Germinal center (tissue), 1 donor: ENCODE results near the gene AMZ1.
"Not testable (repeated sequence)": the region's sequence is repeated elsewhere in the genome, so short reads cannot be mapped to it uniquely, and the experiment has no call there.

Experiments
- DNase-seq: peaks from one replicate; pipeline ENCODE4 v3.0.0; 2012; ENCODE audit warnings: mixed read lengths, low spot score

AMZ1 gene

DNA sequence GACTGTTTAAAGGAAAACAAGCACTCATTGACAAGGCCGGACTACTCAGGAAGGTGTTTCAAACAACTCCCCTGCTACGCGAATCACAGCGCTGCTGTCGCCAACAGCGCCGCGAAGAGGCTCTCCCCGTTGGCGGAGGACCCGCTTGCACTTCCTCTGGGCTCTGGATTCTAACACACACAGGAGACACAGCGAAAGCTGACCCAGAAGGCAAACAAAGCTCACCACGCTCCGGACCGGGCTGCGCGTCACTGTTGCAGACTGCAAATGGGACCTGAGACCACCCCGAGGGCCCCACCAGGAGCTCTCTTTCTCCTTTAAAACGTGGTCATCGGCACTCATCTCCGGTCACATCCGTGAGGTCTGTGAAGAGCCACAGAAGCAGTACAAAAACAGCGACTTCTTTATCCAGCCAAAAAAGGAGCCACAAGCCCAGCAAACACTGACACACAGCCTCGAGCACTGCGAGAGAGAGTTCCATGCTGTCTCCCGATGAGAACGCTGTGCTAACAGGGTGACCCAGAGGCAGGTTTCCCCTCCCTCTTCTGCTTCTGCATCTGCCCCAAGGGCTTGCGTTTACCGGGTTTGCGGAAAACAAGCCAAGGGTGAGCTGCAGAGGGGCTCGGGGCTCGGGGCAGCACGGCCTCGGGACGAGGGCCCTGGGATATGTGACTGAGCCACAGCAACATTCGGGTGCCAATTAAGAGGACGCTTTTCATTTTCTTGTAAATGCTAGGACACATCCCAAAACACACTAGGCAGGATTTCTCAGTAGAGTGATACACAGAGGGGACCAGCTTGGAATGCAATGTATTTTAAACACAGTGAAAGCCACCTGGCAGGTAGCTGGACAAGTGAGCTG is 41.3 kb downstream of the AMZ1 start:
- no peak for DNase-seq

DNA sequence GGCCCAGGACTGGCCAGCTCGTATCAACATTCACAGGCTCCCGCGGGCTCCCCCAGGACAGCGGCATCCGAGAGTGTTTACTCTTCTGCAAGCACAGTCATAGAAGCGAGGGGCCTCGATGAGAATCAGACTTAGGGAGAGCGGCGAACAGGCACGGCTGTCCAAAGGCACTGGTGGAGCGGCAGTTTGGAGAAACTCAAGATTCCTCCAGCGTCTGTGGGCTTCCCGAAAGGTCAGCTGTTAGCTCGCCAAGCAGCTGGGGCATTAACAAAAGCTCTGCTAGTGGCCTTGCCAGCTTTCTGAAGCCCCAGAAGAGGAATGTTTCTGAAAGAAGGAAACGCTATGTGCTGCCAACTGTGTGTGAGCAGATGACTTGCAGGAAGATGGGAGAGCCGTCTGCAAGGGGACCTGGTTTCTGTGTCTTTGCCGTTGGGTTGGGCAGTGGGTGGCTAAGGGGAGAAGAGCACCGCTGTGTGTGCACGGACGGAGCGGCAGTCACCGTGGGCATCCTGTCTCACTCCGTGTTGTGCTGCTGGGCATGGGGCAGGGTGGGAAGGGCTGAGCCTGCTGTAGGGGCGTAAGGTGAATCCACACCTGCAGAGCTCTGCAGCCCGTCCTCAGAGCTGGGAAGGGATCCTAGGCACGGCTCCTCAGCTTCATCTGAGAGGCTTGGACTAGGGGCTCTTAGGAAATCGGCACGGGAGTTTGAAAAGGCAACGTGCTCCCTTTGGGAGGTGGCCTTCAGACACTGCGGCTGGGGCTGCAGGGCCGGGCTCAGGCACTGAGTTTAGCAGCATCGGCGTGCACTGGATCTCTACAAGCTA is 42.1 kb downstream of the AMZ1 start:
- no peak for DNase-seq

DNA sequence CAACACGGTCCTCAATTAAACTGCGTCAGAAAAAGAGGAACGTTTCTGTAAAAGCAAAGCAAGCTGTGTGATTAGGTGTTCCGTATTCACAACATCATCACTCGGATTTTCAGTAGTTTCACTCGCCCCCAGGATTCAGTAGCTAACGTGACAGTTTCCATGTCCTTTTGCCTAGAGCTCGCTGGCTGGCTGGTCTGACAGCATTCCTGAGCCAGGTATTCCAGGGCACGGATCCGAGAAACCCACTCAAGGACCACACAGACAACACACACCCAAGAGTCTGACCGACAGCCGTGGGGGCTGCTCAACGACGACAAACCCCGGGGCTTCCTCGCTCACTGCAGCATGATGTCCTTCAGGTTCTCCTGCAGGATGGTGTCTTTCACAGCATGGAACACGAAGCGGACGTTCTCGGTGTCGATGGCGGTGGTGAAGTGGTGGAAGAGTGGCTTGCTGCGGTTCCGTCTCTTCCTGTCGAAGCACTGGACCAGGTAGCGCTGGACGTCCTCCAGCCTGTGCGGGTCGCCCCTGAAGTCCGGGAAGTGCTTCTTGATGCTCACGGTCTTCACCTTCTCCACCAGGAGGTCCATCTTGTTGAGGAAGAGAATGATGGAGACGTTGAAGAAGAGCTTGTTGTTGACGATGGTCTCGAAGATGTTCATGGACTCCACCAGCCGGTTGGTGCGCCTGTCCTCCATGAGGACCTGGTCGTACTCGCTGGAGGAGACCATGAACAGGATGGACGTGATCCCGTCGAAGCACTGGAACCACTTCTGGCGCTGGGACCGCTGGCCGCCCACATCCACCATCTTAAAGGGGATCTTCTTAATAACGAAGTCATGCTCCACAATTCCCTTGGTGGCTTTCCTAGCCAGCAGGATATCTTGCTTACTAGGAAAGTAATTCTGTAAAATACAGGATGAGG is 43.1 kb downstream of the AMZ1 start:
- no peak for DNase-seq

DNA sequence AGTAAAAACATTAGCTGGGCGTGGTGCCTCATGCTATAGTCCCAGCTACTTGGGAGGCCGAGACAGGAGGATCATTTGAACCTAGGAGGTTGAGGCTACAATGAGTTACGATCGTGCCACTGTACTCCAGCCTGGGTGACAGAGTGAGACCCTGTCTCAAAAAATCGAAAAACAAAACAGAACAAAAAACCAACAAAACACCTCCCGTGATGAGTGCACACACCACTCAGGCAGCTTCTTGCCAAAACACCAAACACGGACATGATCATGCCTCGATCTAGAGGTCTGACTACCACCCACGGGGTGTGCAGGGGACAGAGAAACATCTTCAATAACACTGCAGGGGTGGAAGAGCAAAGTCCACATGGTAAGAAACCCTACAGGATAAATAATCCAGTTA is 44.4 kb downstream of the AMZ1 start:
- DNase-seq: no peak

DNA sequence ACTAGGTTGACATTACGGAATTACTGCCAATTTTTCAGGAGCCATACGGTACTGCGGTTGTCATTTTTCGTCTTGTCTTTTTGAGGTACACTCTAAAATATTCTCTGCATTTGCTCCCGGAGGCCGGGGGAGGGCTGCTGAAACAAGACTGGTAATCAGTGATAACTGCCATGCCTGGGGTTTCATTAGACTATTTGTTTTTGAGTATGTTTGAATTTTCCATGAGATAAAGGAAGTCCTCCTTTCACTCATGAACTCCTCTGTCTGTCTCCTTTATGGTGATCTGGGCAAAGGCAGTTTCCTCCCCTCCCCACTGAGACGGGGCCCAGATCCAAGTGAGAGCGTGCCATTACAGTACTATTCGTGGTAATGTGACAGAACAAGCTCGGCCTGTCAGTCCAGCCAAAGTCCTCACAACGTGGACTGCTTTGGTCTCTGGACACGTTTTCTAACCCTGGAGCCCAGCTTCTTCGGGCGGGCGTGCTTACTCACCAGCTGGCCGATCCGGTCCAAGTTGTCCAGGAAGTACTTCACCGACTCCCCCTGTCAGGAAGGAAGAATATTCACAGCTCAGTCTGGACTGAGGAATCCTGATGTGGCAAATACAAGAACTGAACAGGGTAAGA is 45.1 kb downstream of the AMZ1 start:
- no peak for DNase-seq

DNA sequence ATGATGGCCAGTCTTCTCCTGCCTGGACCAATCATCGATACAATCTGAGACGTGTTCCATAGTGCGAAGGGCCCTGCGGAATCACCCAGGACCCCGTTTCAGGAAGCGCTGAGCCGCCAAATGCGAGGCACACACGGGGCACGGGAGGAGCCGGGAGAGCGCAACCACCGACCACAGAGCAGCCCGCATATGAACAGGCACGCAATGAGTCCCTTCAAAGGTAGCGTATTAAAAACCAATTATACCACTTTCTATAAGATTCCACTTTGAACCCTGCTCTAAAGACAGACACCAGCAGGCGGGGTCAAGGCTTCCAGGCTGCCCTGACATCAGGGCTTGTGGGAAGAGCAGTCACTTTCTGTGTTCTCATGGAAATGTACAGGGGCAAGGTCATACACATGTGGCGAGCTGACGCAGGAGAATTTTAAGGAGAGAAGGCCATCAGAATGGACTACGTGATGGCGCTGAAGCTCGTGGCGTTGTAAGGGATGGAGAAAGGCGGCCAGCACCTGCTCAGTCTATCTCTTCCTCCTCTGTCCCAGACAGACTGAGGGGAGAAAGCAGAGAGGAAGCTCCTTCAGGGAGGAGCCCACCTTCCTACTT is 46.2 kb downstream of the AMZ1 start:
- DNase-seq: no peak

DNA sequence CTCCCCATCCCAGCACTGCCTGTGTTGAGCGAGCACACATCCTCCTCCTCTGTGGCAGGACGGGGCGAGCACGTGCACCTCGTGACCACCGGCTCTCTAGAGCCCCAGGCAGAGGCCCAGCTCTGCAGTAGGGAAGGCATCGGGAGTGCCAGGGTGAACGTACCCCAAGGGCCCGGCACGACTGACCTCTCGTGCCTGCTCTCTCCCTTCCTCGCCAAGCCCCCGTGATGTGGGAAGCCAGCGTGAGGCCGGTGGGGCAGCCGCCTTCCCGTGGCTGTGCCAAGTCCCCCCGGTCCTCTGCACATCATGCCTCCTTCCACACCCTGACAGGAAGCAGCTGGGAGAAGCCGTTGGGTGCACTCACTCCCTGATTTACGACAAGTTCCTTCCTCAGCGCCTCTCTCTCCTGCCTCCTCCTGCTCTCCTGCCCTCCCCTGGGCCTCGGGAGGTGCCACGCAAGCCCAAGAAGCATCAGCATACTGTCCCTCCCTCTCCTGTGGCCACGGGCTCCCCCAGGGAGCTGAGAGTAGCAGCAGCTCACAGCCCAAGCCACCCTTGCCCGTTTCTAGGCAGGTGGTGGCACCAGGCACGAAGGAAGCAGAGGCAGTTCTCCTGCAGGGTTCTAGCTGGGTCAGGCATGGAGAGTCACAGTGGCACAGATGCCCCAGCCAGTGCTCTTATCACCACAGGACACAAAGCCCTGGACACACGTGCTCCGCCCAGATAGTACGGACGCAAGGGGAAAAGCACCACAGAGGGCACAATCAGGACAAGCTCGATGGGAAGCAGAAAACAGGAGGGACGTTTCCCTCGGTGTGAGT is 47.0 kb downstream of the AMZ1 start:
- DNase-seq: no peak

- no peak for DNase-seq
These were observed 47.7 kb downstream of the AMZ1 start for GRCh38 chr7:2735744-2736143.

DNA sequence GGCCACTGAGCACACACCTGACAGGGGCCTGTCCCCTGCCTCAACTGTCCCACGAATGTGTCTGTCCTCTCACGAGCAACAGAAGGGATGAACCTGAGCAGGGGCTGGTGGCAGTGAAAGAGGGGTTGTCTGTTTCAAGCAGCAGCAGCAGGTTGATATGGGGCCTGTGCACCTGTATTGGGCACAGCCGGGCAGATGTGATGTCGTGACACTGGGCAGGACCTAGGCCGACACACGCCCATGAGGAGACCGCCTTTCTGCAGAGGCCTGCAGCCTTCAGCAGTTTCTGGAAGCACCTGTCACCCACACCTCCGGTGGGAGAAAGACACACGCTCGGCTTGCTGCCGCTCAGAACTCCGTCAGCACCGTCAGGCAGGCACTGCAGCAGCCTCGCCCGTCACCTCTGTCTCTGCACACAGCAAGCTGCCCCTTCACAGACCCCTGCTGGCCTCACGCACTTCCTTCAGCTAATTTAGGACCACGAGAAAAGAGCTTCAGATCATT is 48.5 kb downstream of the AMZ1 start:
- DNase-seq: no peak

DNA sequence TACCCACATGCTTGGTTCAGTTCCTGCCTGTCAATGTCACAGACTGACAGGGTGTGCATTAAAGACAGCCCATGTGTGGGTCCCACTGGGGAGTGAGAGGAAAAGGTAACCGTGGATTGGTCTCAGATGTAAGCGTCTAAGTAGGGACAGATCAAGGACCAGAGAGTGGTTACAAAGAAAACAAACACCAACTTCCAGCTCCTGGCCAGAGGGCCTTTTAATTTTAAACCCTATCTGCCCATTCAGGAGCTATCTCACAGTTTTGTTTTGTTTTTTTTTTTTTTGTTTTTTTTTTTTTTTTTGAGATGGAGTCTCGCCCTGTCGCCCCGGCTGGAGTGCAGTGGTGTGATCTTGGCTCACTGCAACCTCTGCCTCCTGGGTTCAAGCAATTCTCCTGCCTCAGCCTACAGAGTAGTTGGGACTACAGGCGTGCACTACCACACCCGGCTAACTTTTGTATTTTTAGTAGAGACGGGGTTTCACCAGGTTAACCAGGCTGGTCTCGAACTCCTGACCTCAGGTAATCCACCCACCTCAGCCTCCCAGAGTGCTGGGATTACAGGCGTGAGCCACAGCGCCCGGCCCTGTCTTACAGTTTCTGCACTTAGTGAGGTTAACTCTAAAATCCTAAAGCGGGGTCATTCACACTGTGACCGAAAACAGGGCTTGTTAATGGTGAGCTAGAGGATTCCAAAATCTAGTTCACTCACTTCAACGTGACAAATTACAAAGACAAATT is 49.2 kb downstream of the AMZ1 start:
- DNase-seq: not testable (repeated sequence)

- no peak for DNase-seq
These were observed 50.0 kb downstream of the AMZ1 start for GRCh38 chr7:2737771-2738540.

- no peak for DNase-seq
These were observed 51.0 kb downstream of the AMZ1 start for GRCh38 chr7:2738766-2739549.

DNA sequence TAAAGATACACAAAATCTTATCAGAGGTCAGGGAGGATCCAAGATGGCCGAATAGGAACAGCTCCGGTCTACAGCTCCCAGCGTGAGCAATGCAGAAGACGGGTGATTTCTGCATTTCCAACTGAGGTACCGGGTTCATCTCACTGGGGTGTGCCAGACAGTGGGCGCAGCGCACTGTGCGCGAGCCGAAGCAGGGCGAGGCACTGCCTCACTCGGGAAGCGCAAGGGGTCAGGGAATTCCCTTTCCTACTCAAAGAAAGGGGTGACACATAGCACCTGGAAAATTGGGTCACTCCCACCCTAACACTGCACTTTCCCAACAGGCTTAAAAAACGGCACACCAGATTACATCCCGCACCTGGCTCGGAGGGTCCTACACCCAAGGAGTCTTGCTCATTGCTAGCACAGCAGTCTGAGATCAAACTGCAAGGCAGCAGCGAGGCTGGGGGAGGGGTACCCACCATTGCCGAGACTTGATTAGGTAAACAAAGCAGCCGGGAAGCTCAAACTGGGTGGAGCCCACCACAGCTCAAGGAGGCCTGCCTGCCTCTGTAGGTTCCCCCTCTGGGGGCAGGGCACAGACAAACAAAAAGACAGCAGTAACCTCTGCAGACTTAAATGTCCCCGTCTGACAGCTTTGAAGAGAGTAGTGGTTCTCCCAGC is 55.7 kb downstream of the AMZ1 start:
- DNase-seq: not testable (repeated sequence)

- DNase-seq: not testable (repeated sequence)
These were observed 60.7 kb downstream of the AMZ1 start for GRCh38 chr7:2748684-2749083.

GRCh38 chr7:2750004-2750407 is 62.0 kb downstream of the AMZ1 start:
- no peak for DNase-seq

DNA sequence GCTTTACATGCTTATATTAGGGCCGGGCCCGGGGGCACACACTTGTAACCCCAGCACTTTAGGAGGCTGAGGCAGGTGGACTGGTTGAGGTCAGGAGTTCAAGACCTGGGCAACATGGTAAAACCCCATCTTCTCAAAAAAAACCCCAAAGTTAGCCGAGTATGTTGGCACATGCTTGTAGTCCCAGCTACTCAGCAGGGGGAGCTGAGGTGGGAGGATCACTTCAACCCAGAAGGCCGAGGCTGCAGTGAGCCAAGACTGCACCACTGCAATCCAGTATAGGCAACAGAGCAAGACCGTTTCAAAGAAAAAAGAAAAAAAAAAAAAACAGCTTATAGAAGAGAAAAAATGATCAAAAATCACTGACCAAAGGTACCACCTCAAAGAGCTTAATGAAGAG is 63.1 kb downstream of the AMZ1 start:
- DNase-seq: no peak

DNA sequence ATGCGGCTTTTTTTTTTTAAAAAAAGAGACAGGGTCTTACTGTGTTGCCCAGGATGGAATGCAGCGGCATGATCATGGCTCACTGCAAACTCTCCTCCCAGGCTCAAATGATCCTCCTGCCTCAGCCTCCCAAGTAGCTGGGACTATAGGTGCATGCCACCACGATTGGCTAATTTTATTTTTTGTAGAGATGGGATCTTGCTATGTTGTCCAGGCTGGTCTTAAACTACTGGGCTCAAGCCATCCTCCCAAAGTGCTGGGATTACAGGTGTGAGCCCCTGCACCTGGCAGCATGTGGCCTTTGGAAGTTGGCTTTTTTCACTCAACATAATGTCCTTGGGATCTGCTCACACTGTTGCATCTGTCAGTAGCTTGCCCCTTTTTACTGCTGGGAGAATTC is 65.1 kb downstream of the AMZ1 start:
- no peak for DNase-seq
